K562 (cell line): ENCODE data around the gene RPTOR. TPM values are rescaled to one million over a fixed set of nuclear protein-coding genes. Genes with fewer than 3 reads are reported as not detected.

Experiments
- BRF1 ChIP-seq: IDR thresholded peaks from 3 replicates; pipeline ENCODE4 v1.6.1; 2011; ENCODE audit warnings: borderline replicate concordance, mild to moderate bottlenecking; ENCODE audit not compliant: insufficient read length; ENCODE audit errors: extremely low read depth
- ESRRA ChIP-seq: fragments of 450-650 bp; IDR thresholded peaks from 2 replicates; pipeline ENCODE4 v1.6.1; 2014; ENCODE audit warnings: low read depth, mild to moderate bottlenecking, moderate library complexity, borderline replicate concordance
- GMEB1 ChIP-seq: fragments of 250-450 bp; sonication (Bioruptor Pico); IDR thresholded peaks from 2 replicates; pipeline ENCODE4 v1.4.0; 2020; ENCODE audit warnings: mild to moderate bottlenecking
- HNRNPK ChIP-seq: fragments of 200-400 bp; formaldehyde crosslinking; IDR thresholded peaks from one replicate; pipeline ENCODE4 v1.6.1; 2018; ENCODE audit warnings: mild to moderate bottlenecking, low read depth, low read length; ENCODE audit not compliant: poor library complexity, severe bottlenecking
- ID3 ChIP-seq, 2 experiments: fragments of 250-450 bp in 1 of 2; fragments of 450-650 bp in 1 of 2; sonication (Bioruptor Pico) in 1 of 2; IDR thresholded peaks; 2 replicates each; pipeline versions ENCODE4 v1.6.1 to v1.8.0; 2016 to 2021; ENCODE audit warnings: mild to moderate bottlenecking in 2 of 2, moderate library complexity in 2 of 2, missing compliant biosample characterization in 1 of 2, missing genetic modification characterization in 1 of 2
- JUND ChIP-seq, 2 experiments: IDR thresholded peaks; 2 replicates in 1 of 2; 3 replicates in 1 of 2; pipeline ENCODE4 v1.6.1; 2011; ENCODE audit warnings: borderline replicate concordance in 2 of 2, low read depth in 2 of 2, low read length in 2 of 2, improper control_type of control experiment in 1 of 2, missing biosample characterization in 1 of 2, missing genetic modification characterization in 1 of 2, missing genetic modification reagents in 1 of 2
- KAT2B ChIP-seq: IDR thresholded peaks from one replicate; pipeline ENCODE4 v1.6.1; 2012; ENCODE audit warnings: low read depth, mild to moderate bottlenecking, control low read depth, inconsistent platforms, low read length, moderate library complexity
- KAT8 ChIP-seq: fragments of 450-650 bp; IDR thresholded peaks from 2 replicates; pipeline ENCODE4 v1.6.1; 2016; ENCODE audit warnings: low read depth, mild to moderate bottlenecking
- L3MBTL2 ChIP-seq: fragments of 450-650 bp; IDR thresholded peaks from 2 replicates; pipeline ENCODE4 v1.6.1; 2016; ENCODE audit warnings: mild to moderate bottlenecking, moderate library complexity
- NEUROD1 ChIP-seq: fragments of 150-350 bp; IDR thresholded peaks from 2 replicates; pipeline ENCODE4 v1.6.1; 2014; ENCODE audit warnings: borderline replicate concordance, low read length, low read depth; ENCODE audit not compliant: partially characterized antibody
- PHF20 ChIP-seq: fragments of 450-650 bp; IDR thresholded peaks from 2 replicates; pipeline ENCODE4 v1.6.1; 2018; ENCODE audit not compliant: partially characterized antibody
- RBFOX2 ChIP-seq: fragments of 200-400 bp; formaldehyde crosslinking; IDR thresholded peaks from 2 replicates; pipeline ENCODE4 v1.6.1; 2017; ENCODE audit warnings: low read depth, mild to moderate bottlenecking, low read length, moderate library complexity
- SPI1 ChIP-seq: IDR thresholded peaks from 2 replicates; pipeline ENCODE4 v1.6.1; 2011; ENCODE audit warnings: low read depth, low read length, control low read depth, borderline replicate concordance
- STAG1 ChIP-seq: sonication (generic); formaldehyde crosslinking; IDR thresholded peaks from 2 replicates; pipeline ENCODE4 v1.5.0; 2020; ENCODE audit warnings: missing genetic modification reagents, borderline replicate concordance
- TARDBP ChIP-seq: fragments of 450-650 bp; IDR thresholded peaks from 2 replicates; pipeline ENCODE4 v1.6.1; 2016
- ZFP91 ChIP-seq: sonication (generic); formaldehyde crosslinking; IDR thresholded peaks from 2 replicates; pipeline ENCODE4 v1.8.0; 2022; ENCODE audit warnings: mild to moderate bottlenecking, missing genetic modification reagents
- ZNF354B ChIP-seq: fragments of 250-450 bp; sonication (Bioruptor Pico); IDR thresholded peaks from 2 replicates; pipeline ENCODE4 v1.4.0; 2020
- ZNF511 ChIP-seq: sonication (generic); formaldehyde crosslinking; IDR thresholded peaks from 2 replicates; pipeline ENCODE4 v1.8.0; 2022; ENCODE audit warnings: mild to moderate bottlenecking, missing genetic modification reagents
- ZNF668 ChIP-seq: fragments of 250-450 bp; sonication (Bioruptor Pico); IDR thresholded peaks from 2 replicates; pipeline ENCODE4 v1.8.0; 2022; ENCODE audit warnings: mild to moderate bottlenecking, inconsistent platforms
- polyA plus RNA-seq, 8 experiments: library from polyadenylated mRNA; depleted of rRNA in 4 of 8; stranded (reverse) in 5 of 8; unstranded in 3 of 8; fragments of >200 nt; fragmentation: Nextera tagmentation in 2 of 8; fragmentation: Illumina TruSeq in 1 of 8; extraction: Ambion mirVana in 2 of 8; extraction: Trizol in 1 of 8; gene quantifications; 2 replicates each; pipeline versions ENCODE4 v1.2.1 to v1.2.3, GENCODE V29; 2011 to 2014; ENCODE audit warnings: inconsistent platforms in 1 of 8, missing spikeins in 1 of 8
- total RNA-seq, 7 experiments: library from RNA; depleted of rRNA in 6 of 7; stranded (reverse); fragments of >200 nt in 6 of 7; fragmentation: Illumina TruSeq in 2 of 7; extraction: Trizol in 2 of 7; gene quantifications; 2 replicates each; pipeline versions ENCODE4 v1.2.1 to v1.2.3, GENCODE V29; 2011 to 2021; ENCODE audit warnings: low replicate concordance in 1 of 7
- TF ChIP-seq, protein P1 (sequence below), 2 experiments: fragments of 200-800 bp in 1 of 2; sonication (Bioruptor generic) in 1 of 2; sonication (generic) in 1 of 2; formaldehyde crosslinking in 1 of 2; IDR thresholded peaks in 1 of 2; conservative IDR thresholded peaks in 1 of 2; 2 replicates each; pipeline versions ENCODE4 v1.5.0 to v1.6.1; 2016 to 2020; ENCODE audit warnings: missing compliant biosample characterization in 1 of 2, missing genetic modification characterization in 1 of 2, missing genetic modification reagents in 1 of 2
- TF ChIP-seq, protein P2 (sequence below): fragments of 250-450 bp; sonication (Bioruptor Pico); IDR thresholded peaks from 2 replicates; pipeline ENCODE4 v1.9.0; 2021; ENCODE audit warnings: mild to moderate bottlenecking

Gene RPTOR
- total and polyA plus RNA-seq, 9 of the 15 experiments (the other 6 are each of a cell fraction or from before 2014, with no cell fraction given), result 0.24 to 54.1 (median 10.2) TPM

DNA sequence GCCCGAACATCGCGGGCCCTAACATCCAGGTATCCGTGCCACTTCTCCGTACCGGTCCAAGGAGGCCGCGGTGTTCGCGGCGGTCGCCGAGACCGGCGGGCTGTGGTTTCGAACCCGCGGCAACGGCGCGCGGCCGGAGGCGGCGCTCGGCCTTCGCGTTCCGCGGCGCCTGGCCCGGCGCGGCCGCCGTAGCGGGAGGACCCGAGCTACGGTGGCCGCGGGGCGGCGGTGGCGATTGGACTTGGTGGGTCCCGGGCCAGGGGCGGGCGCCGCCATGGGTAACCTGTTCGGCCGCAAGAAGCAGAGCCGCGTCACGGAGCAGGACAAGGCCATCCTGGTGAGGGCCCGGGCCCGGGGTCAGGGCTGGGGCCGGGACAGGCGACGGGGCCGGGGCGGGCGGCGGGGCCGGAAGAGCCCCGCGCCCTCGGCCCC is 447.0 kb downstream of the RPTOR start, which contains the start of gene CHMP6 (continued):
- TF ChIP-seq KAT2B (no peak), SPI1 (no peak), ZFP91 (CRISPR knock-in tag) (no peak), STAG1 (CRISPR knock-in tag) (no peak), ZNF354B (CRISPR knock-in tag) (no peak), ZNF668 (CRISPR knock-in tag) (no peak), BRF1 (no peak), ZNF511 (CRISPR knock-in tag) (no peak), HNRNPK (no peak), RBFOX2 (peak; percentile 64), KAT8 (no peak), NEUROD1 (peak; percentile 81), PHF20 (peak; percentile 39), L3MBTL2 (0 out of 2 replicates have a peak, but pooled peaks have one; percentile 22), TARDBP (peak; percentile 62; the same call in 1 of the 2 replicates), ESRRA (peak; percentile 59; the same call in 1 of the 2 replicates), ID3 (CRISPR knock-in tag; IDR thresholded peaks at IDR 0.05) (no peak), ID3 (tag; IDR thresholded peaks at IDR 0.05) (peak; percentile 75), GMEB1 (peak; percentile 51), JUND (IDR thresholded peaks at IDR 0.05; ENCODE audit: borderline replicate concordance, low read depth, low read length) (0 out of 2 replicates have a peak, but pooled peaks have one; percentile 24), JUND (tag; IDR thresholded peaks at IDR 0.05; ENCODE audit: borderline replicate concordance, low read depth, low read length) (no peak; the same call in 2 of the 3 replicates)
- TF ChIP-seq, protein P1, sequence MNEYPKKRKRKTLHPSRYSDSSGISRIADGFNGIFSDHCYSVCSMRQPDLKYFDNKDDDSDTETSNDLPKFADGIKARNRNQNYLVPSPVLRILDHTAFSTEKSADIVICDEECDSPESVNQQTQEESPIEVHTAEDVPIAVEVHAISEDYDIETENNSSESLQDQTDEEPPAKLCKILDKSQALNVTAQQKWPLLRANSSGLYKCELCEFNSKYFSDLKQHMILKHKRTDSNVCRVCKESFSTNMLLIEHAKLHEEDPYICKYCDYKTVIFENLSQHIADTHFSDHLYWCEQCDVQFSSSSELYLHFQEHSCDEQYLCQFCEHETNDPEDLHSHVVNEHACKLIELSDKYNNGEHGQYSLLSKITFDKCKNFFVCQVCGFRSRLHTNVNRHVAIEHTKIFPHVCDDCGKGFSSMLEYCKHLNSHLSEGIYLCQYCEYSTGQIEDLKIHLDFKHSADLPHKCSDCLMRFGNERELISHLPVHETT (CRISPR knock-in tag; conservative IDR thresholded peaks at IDR 0.05 in 1 of 2, IDR thresholded peaks at IDR 0.05 in 1 of 2), result peak in 1 of 2 experiments; percentile 81; a peak in 2 of 4 replicates
- TF ChIP-seq, protein P2, sequence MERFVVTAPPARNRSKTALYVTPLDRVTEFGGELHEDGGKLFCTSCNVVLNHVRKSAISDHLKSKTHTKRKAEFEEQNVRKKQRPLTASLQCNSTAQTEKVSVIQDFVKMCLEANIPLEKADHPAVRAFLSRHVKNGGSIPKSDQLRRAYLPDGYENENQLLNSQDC (CRISPR knock-in tag), result no peak
